Activated CD4-positive, alpha-beta T cell treated with anti-CD3 and anti-CD28 coated beads, Interleukin-2, Interleukin-6, amounts not matched to agents 100 ng/mL and 50 ng/mL, durations not matched to agents 16 hours and 8 hours (primary cell): ENCODE data around the gene LAT.
"Not testable (repeated sequence)": the region's sequence is repeated elsewhere in the genome, so short reads cannot be mapped to it uniquely, and the experiment has no call there.

Experiments used
- DNase-seq: peaks from one replicate; pipeline ENCODE4 v3.0.0-alpha.2; 2020

LAT gene

GRCh38 chr16:28984619-28985135 is at the start of gene LAT:
Gene LAT (plus strand): TSS chr16:28985052. CDS start chr16:28985418, 366 bp downstream.
- DNase-seq: peak; percentile 86

- no peak for DNase-seq
These were observed 49.5 kb upstream of the LAT start for GRCh38 chr16:28935346-28935745.

GRCh38 chr16:28935924-28936783 is 48.7 kb upstream of the LAT start:
- DNase-seq: peak; percentile 87

- no peak for DNase-seq
These were observed 48.1 kb upstream of the LAT start for GRCh38 chr16:28936784-28937155.

- no peak for DNase-seq
These were observed 47.5 kb upstream of the LAT start for GRCh38 chr16:28937222-28937876.

- no peak for DNase-seq
These were observed 46.1 kb upstream of the LAT start for GRCh38 chr16:28938721-28939120.

GRCh38 chr16:28939825-28940224 is 45.0 kb upstream of the LAT start:
- DNase-seq: not testable (repeated sequence)

- DNase-seq: no peak
These were observed 41.6 kb upstream of the LAT start for GRCh38 chr16:28943281-28943680.

GRCh38 chr16:28946681-28947080 is 38.2 kb upstream of the LAT start:
- DNase-seq: no peak

- DNase-seq: peak; percentile 100
These were observed 34.0 kb upstream of the LAT start, which contains the start of gene NFATC2IP for GRCh38 chr16:28950648-28951409. Gene NFATC2IP (plus strand): TSS chr16:28950937. CDS start chr16:28951012, 75 bp downstream.

GRCh38 chr16:28951410-28951943 is 33.4 kb upstream of the LAT start:
- DNase-seq: peak; percentile 59

- no peak for DNase-seq
These were observed 26.6 kb upstream of the LAT start for GRCh38 chr16:28958216-28958615.

GRCh38 chr16:28958836-28959235 is 26.0 kb upstream of the LAT start:
- no peak for DNase-seq

GRCh38 chr16:28964072-28964471 is 20.8 kb upstream of the LAT start:
- no peak for DNase-seq

GRCh38 chr16:28964496-28964895 is 20.4 kb upstream of the LAT start:
- DNase-seq: no peak

- no peak for DNase-seq
These were observed 17.7 kb upstream of the LAT start for GRCh38 chr16:28967156-28967555.

GRCh38 chr16:28969696-28970095 is 15.2 kb upstream of the LAT start:
- not testable (repeated sequence) for DNase-seq

GRCh38 chr16:28974007-28974436 is 10.8 kb upstream of the LAT start:
- peak; percentile 38 for DNase-seq

- DNase-seq: peak; percentile 98
These were observed 10.3 kb upstream of the LAT start, which contains the start of gene SPNS1 for GRCh38 chr16:28974437-28975157. Gene SPNS1 (plus strand): TSS chr16:28974778. CDS start chr16:28975152, 374 bp downstream.

GRCh38 chr16:28975158-28975599 is 9.7 kb upstream of the LAT start:
- DNase-seq: no peak

GRCh38 chr16:28977703-28978662 is 6.9 kb upstream of the LAT start:
- peak; percentile 30 for DNase-seq
